NCI-H774 (cell line): Measurements from ENCODE around the gene IGSF11.
"Not testable (repeated sequence)": the region's sequence is repeated elsewhere in the genome, so short reads cannot be mapped to it uniquely, and the experiment has no call there.

Source experiments
- DNase-seq: peaks from one replicate; lab custom pipeline; 2025; lab: John Stamatoyannopoulos, UW

IGSF11 gene

GRCh38 chr3:118988198-118989130 lies 46.2 kb downstream of the IGSF11 start:
- no peak for DNase-seq

DNA sequence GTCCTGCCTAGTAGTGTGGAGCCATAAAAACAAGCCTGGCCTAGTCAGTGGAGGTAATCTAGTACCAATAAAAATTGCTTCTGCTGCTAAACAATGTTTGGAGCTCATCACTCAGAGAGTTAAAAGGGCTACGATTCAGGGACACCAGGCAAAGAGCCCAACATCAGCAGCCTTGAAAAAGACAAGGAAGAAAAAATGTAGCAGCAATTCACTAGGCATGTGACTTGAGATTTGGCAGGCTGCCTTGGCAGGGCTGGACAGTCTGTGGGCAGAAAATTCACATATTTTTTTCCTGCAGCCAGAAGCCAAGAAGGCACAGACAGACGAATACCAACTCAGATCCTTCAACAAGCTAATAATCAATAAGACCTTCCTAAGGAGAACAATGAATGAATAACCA lies 47.2 kb downstream of the IGSF11 start:
- no peak for DNase-seq

DNA sequence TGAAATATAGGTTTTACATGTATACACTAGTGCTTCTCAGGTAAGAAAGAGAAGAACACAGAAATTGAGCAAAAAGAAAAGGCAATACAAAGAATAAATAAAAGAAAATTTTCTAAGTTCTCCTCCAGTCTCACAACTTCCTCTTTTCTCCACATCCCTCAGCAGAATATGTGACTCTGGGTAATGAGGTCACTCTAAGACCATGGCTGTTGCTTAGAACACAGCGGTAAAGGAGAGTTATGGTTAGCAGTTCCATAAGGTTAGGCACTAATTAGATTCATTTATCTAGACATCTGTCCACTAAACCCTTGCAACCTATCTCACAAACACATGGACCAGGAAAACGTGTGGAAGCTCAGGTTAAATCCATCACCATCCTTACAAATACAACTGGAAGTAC lies 47.9 kb downstream of the IGSF11 start:
- DNase-seq, result no peak

GRCh38 chr3:118984699-118985098 lies 49.9 kb downstream of the IGSF11 start:
- DNase-seq, result no peak

GRCh38 chr3:118981494-118982134 lies 53.0 kb downstream of the IGSF11 start:
- DNase-seq, result no peak

- DNase-seq, result no peak
Observed at GRCh38 chr3:118980832-118981231, 53.8 kb downstream of the IGSF11 start.

- no peak for DNase-seq
Observed at GRCh38 chr3:118978393-118978758, 56.3 kb downstream of the IGSF11 start.

DNA sequence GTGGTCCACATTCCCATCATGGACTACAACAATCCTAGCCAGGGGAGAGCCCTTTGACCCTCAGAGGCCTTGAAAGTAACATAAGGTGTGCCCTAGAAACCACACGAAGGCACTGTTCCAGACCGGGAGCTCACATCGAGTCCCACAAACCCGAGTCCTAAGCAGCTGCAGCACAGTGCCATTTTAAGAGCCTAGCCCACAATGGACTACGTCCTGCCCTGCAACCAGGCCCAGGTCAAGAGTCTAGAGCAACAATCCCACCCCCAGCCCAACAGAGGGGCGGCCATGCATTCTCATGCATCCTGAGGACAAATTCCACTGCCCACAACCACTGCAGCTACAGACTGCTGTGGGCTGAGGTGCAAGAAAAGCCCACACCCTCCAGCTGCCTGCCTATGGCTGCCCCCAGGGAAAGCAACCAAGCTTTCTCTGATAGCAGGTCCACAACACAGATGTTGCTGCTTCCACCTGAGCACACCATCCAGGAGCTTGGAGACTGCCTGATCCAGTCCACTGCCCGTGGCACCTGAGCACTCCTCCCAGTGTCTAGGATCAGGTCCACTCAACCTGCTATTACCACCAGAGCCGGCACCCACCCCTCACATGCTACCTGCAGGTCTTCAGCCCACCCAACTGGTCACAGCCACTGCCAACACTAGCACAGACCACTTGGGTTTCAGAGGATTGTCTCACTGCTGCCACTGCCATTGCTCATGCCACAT lies 56.8 kb downstream of the IGSF11 start:
- no peak for DNase-seq

DNA sequence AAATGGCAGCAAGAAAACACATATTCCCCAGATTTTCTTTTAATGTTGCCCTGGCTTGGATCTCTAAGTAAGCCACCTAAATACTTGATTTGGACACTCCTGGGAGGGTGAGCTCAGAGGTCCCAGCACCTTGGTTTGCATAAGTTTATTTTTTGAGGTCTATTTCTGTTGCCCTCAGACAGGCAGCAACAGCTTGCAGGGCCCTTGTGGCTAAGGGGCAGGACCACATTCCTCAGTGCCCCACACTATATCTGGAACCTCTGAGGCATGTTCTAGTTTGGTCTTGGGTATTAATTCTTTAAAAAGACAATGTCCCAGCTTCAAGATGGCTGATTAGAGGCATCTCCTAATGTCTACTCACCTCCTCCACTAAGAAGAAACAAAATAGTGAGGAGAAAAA lies 57.5 kb downstream of the IGSF11 start:
- no peak for DNase-seq

GRCh38 chr3:118975476-118975875 lies 59.2 kb downstream of the IGSF11 start:
- not testable (repeated sequence) for DNase-seq

- no peak for DNase-seq
Observed at GRCh38 chr3:118974356-118975097, 60.1 kb downstream of the IGSF11 start.

DNA sequence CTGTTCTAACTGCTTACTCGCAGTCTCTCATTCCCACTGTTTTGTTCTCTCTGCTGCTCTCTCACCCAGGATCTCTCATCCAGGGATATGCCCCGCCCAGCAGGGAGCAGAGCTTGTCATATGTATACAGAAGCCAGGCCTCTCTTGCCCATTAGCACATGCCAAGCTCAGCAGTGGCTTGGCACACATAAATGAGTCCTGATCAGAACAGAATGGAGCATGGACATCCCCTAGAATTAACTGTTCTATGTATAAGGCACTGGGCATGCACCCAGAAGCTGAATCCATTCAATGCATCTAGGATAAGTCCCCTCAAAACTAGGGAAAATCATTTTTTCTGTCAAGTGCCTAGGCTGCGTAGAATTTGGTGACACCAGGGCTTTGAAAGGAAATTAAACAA lies 61.6 kb downstream of the IGSF11 start:
- no peak for DNase-seq

DNA sequence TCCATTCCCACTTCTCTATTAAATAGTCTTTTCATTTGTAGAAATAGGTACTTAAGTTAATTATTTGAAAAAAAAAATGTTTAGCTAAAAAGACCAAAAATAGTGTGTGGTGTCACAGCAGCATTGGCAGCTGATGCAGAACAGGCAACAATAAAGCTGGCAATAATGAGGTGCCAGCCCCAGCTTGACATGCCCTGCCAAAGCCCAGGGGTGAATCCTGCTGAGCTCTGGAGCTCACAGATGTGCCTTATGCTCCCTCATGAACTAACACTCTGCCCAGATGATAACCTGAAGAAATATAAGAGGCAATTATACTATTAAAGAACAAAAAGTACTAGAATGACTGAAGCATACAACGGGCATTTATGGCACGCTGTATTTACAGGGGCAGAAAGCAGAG lies 63.8 kb downstream of the IGSF11 start:
- no peak for DNase-seq

DNA sequence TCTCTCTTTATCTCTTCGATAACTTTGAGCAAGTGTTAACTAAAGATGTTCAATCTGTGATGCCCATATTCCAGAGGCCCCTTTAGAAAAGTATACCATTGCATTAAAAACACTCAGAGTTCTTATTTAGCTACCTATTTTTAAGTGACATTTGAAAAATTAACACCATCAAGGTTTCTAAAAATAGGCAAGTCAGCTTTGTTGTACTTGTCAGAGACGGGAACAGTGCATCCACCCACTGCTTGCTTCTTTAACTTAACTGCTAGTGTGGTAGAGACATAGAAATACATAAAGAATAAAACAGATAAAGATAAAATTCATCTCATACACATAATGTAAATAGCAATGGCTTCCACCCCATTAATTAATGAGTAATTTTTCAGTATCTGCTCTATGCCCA lies 66.0 kb downstream of the IGSF11 start:
- DNase-seq, result no peak

GRCh38 chr3:118968111-118968510 lies 66.5 kb downstream of the IGSF11 start:
- DNase-seq, result no peak

DNA sequence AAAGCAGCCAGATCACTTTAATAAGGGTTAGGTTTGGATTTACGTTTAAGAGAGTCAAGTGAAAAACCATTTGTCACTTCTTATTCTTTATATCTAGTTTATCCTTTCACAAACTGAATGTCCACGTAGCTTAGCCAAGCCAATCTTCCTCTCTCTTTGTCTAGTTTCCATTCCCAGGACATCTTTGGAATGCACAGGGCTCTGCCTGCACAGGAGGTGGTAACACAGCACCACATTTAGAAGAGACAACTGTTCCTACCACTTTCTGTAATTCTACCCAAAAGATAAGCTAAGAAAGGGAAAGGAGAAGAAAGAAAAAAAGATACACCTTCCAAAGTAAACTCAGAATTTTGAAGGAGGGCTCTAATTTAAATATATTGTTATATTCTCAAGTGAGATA lies 67.9 kb downstream of the IGSF11 start:
- no peak for DNase-seq

GRCh38 chr3:118963711-118964110 lies 70.9 kb downstream of the IGSF11 start:
- DNase-seq, result no peak

DNA sequence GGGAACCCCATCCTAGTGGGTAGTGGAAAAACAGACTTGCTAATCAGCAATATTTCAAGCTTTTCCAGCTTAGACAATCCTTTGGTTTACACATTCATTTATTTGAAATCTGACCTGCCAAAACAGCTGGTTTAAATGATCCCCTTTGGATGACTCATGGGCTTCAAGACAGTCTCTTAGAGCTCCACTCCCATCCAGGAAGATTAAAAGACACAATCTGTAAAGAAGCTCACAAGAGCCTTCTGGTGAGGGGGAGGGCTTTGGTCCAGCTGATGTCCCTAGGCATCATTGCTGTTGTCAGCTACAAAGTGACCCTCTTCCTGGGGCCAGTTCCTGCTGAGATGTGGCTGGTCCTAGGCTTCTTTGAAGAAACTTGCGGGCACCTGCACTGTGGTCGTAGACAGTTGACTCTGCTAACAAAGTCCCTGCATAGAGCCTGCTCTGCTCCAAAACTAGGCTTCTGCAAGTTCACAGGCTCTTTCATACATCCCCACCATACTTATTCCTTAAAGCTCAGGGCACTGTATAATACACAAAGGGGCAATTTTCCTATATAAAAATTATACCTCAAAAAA lies 73.7 kb downstream of the IGSF11 start:
- DNase-seq, result no peak

- DNase-seq, result no peak
Observed at GRCh38 chr3:118955914-118956556, 78.6 kb downstream of the IGSF11 start.

DNA sequence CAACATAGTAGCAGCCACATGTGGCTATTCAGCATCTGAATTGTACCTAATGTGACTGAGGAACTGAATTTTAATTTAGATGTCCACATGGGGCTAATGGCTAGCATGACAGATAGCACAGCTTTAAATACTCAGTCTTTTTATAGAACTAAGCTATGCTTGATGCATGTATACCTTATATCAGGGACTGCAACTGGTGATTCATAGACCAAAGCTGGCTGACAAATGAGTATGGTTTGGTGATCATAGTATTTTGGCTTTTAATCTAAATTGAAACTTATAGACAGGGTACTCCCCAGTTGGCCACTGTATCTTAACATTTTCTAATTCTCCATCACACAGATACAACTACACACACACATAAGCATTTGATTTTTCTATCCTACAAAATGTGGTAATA lies 83.6 kb downstream of the IGSF11 start:
- no peak for DNase-seq

GRCh38 chr3:118949113-118949760 lies 85.4 kb downstream of the IGSF11 start:
- DNase-seq, result no peak
